Left ventricle myocardium inferior (tissue), 1 donor: ENCODE measurements around the gene ARHGEF6. TPM values are rescaled to one million over a fixed set of nuclear protein-coding genes. Genes with fewer than 3 reads are reported as not detected.
"Not testable (repeated sequence)": the region's sequence is repeated elsewhere in the genome, so short reads cannot be mapped to it uniquely, and the experiment has no call there.

Experiments used
- DNase-seq: peaks from one replicate; pipeline ENCODE4 v3.0.0-alpha.2; 2020
- H3K27ac ChIP-seq: fragments of 200-600 bp; replicated peaks from 2 replicates; pipeline ENCODE4 v1.8.0; 2021
- H3K27me3 ChIP-seq: fragments of 200-600 bp; 2 replicates; pipeline ENCODE4 v1.8.0; 2021; ENCODE audit warnings: low read depth
- H3K36me3 ChIP-seq: fragments of 200-600 bp; 2 replicates; pipeline ENCODE4 v1.8.0; 2021
- H3K4me1 ChIP-seq: fragments of 200-600 bp; 2 replicates; pipeline ENCODE4 v1.8.0; 2021
- H3K4me3 ChIP-seq: fragments of 200-600 bp; 2 replicates; pipeline ENCODE4 v1.8.0; 2021; ENCODE audit warnings: mild to moderate bottlenecking, moderate library complexity
- H3K9me3 ChIP-seq: fragments of 200-600 bp; replicated peaks from 2 replicates; pipeline ENCODE4 v1.8.0; 2021
- CTCF ChIP-seq: fragments of 200-600 bp; IDR thresholded peaks from 2 replicates; pipeline ENCODE4 v1.8.0; 2021; ENCODE audit warnings: antibody characterized with exemption, mild to moderate bottlenecking, borderline replicate concordance
- intact Hi-C: fragments of 100-400 bp; cut with micrococcal nuclease; formaldehyde crosslinking; loops from one replicate; pipeline ENCODE4 v1.11.0; 2022
- total RNA-seq: library from RNA; stranded (reverse); fragmentation: NEBNext Ultra II Directional; extraction: Animal tissue kit (Norgen Biotek cat#: 25700); gene quantifications from one replicate; pipeline ENCODE4 v1.2.1, GENCODE V29; 2021
- donor health status: DM: no; HTN: yes; CAD: no; lungs with severe emphysema.

Gene ARHGEF6
- total RNA-seq, 1 donor from 2014 or later = 54.9 TPM

GRCh38 chrX:136823175-136823574 lies 42.4 kb upstream of the ARHGEF6 start:
- intact Hi-C loops = no loop called here
- no peaks in the 10 kb centered on the region for H3K9me3 ChIP-seq
- peak overlapping the region; percentile 44 for H3K27ac ChIP-seq
- no peak for TF ChIP-seq CTCF
- H3K36me3 ChIP-seq = peaks cover 5% of the 10 kb centered on the region
- H3K4me1 ChIP-seq = no peaks in the 10 kb centered on the region
- no peaks in the 10 kb centered on the region for H3K27me3 ChIP-seq
- no peak overlapping the region for H3K4me3 ChIP-seq
- DNase-seq = no peak

- no peaks in the 10 kb centered on the region for H3K4me1 ChIP-seq
- no peak for TF ChIP-seq CTCF
- peak overlapping the region; percentile 44 for H3K27ac ChIP-seq
- H3K27me3 ChIP-seq = no peaks in the 10 kb centered on the region
- DNase-seq = no peak
- H3K4me3 ChIP-seq = no peak overlapping the region
- intact Hi-C loops = no loop called here
- no peaks in the 10 kb centered on the region for H3K9me3 ChIP-seq
- H3K36me3 ChIP-seq = peaks cover 7% of the 10 kb centered on the region
Observed at GRCh38 chrX:136822337-136823095, 41.8 kb upstream of the ARHGEF6 start.

- DNase-seq, H3K36me3 ChIP-seq, H3K4me3 ChIP-seq, intact Hi-C loops, H3K4me1 ChIP-seq, H3K27me3 ChIP-seq, H3K9me3 ChIP-seq, H3K27ac ChIP-seq: not testable (repeated sequence)
Observed at GRCh38 chrX:136819756-136820155, 39.0 kb upstream of the ARHGEF6 start.

GRCh38 chrX:136819031-136819703 lies 38.4 kb upstream of the ARHGEF6 start:
- Histone ChIP-seq H3K9me3 (no peaks in the 10 kb centered on the region), H3K27me3 (no peaks in the 10 kb centered on the region), H3K4me1 (no peaks in the 10 kb centered on the region), H3K36me3 (peaks cover 7% of the 10 kb centered on the region), H3K4me3 (no peak overlapping the region), H3K27ac (no peak overlapping the region)
- intact Hi-C loops = no loop called here
- DNase-seq = no peak
- TF ChIP-seq CTCF = no peak

- Histone ChIP-seq H3K36me3 (peaks cover 7% of the 10 kb centered on the region), H3K27ac (no peak overlapping the region), H3K4me3 (no peak overlapping the region), H3K9me3 (no peaks in the 10 kb centered on the region), H3K4me1 (no peaks in the 10 kb centered on the region), H3K27me3 (no peaks in the 10 kb centered on the region)
- no peak for DNase-seq
- TF ChIP-seq CTCF = no peak
- intact Hi-C loops = no loop called here
Observed at GRCh38 chrX:136816975-136817374, 36.2 kb upstream of the ARHGEF6 start.
